H1 (cell line): ENCODE data around the gene COQ5. TPM values are rescaled to one million over a fixed set of nuclear protein-coding genes. Genes with fewer than 3 reads are reported as not detected.

ENCODE experiments used
- CTCF ChIA-PET: fragments of 300-600 bp; sonication (Branson Sonifier 250); formaldehyde crosslinking; loops from one replicate; lab custom pipeline; 2021; ENCODE audit not compliant: partially characterized antibody; lab: Charles Lee
- POLR2A ChIA-PET: fragments of 300-600 bp; sonication (Branson Sonifier 250); formaldehyde crosslinking; loops from one replicate; lab custom pipeline; 2021; ENCODE audit warnings: inconsistent platforms; ENCODE audit not compliant: partially characterized antibody; lab: Charles Lee
- DNase-seq, 2 experiments: peaks; one replicate each; pipeline versions ENCODE4 v3.0.0 to v3.0.0-alpha.2; 2010 to 2022; ENCODE audit warnings: low spot score in 2 of 2, low read depth in 1 of 2, mixed read lengths in 1 of 2
- FAIRE-seq: peaks from 2 replicates; lab custom pipeline; 2011; peaks lifted over from hg19 to GRCh38; lab: Jason Lieb, UNC
- H2AFZ ChIP-seq: 2 replicates; pipeline ENCODE4 v1.8.1; 2012; ENCODE audit warnings: low read length, inconsistent platforms
- H2AK5ac ChIP-seq: 2 replicates; pipeline ENCODE4 v1.6.1; 2013; ENCODE audit warnings: low read depth, low read length
- H2BK120ac ChIP-seq: replicated peaks from 2 replicates; pipeline ENCODE3; 2013; ENCODE audit warnings: low read depth, low read length, inconsistent platforms
- H2BK12ac ChIP-seq: 2 replicates; pipeline ENCODE4 v1.6.1; 2013; ENCODE audit warnings: low read depth, low read length
- H2BK15ac ChIP-seq: 2 replicates; pipeline ENCODE4 v1.6.1; 2013; ENCODE audit warnings: low read length
- H2BK20ac ChIP-seq: 2 replicates; pipeline ENCODE4 v1.6.1; 2013; ENCODE audit warnings: low read length
- H2BK5ac ChIP-seq: 2 replicates; pipeline ENCODE4 v1.6.1; 2013; ENCODE audit warnings: low read depth, low read length
- H3K14ac ChIP-seq: 2 replicates; pipeline ENCODE4 v1.6.1; 2013; ENCODE audit warnings: inconsistent platforms; ENCODE audit not compliant: insufficient read length
- H3K18ac ChIP-seq: 2 replicates; pipeline ENCODE4 v1.6.1; 2013; ENCODE audit warnings: low read length; ENCODE audit errors: extremely low read depth
- H3K23ac ChIP-seq: 2 replicates; pipeline ENCODE4 v1.6.1; 2013; ENCODE audit warnings: inconsistent platforms; ENCODE audit not compliant: insufficient read length
- H3K23me2 ChIP-seq: 2 replicates; pipeline ENCODE4 v1.6.1; 2013; ENCODE audit warnings: low read depth, low read length
- H3K27ac ChIP-seq: 2 replicates; pipeline ENCODE4 v1.6.1; 2011; ENCODE audit warnings: low read depth, low read length, inconsistent platforms
- H3K27me3 ChIP-seq, 4 experiments: replicated peaks in 1 of 4; 1 replicate in 1 of 4; 2 replicates in 3 of 4; pipeline versions ENCODE4 v1.6.1 to v1.8.1; 2011 to 2013; ENCODE audit warnings: low read length in 3 of 4, mild to moderate bottlenecking in 3 of 4, inconsistent platforms in 2 of 4, mixed read lengths in 2 of 4, moderate library complexity in 1 of 4; ENCODE audit not compliant: control insufficient read depth in 3 of 4, insufficient read depth in 3 of 4; ENCODE audit errors: extremely low read depth in 1 of 4
- H3K36me3 ChIP-seq, 4 experiments: 2 replicates each; pipeline versions ENCODE4 v1.6.1 to v1.8.1; 2011 to 2013; ENCODE audit warnings: mild to moderate bottlenecking in 4 of 4, low read length in 3 of 4, moderate library complexity in 2 of 4, control low read depth in 1 of 4, inconsistent platforms in 1 of 4; ENCODE audit not compliant: insufficient read depth in 4 of 4, control insufficient read depth in 2 of 4
- H3K4ac ChIP-seq: replicated peaks from 2 replicates; pipeline ENCODE3; 2013; ENCODE audit warnings: low read length, low read depth, mixed read lengths, inconsistent platforms; ENCODE audit not compliant: insufficient read length
- H3K4me1 ChIP-seq, 4 experiments: replicated peaks in 1 of 4; 1 replicate in 1 of 4; 2 replicates in 3 of 4; pipeline versions ENCODE4 v1.6.1 to v1.8.1; 2011 to 2013; ENCODE audit warnings: low read length in 3 of 4, inconsistent platforms in 2 of 4, mixed read lengths in 1 of 4; ENCODE audit not compliant: insufficient read depth in 4 of 4, control insufficient read depth in 3 of 4
- H3K4me2 ChIP-seq, 2 experiments: 2 replicates each; pipeline versions ENCODE4 v1.6.1 to v1.8.1; 2011 to 2013; ENCODE audit warnings: low read depth in 2 of 2, low read length in 2 of 2, control low read depth in 1 of 2, inconsistent platforms in 1 of 2, mild to moderate bottlenecking in 1 of 2; ENCODE audit not compliant: insufficient read depth in 1 of 2
- H3K4me3 ChIP-seq, 4 experiments: fragments of 200-600, 300-600 bp in 1 of 4; sonication (generic), shearing (Covaris generic), sonication (Bioruptor Twin) in 1 of 4; 2 replicates each; pipeline versions ENCODE4 v1.5.1 to v1.8.1; 2011 to 2016; ENCODE audit warnings: low read length in 4 of 4, low read depth in 3 of 4, control low read depth in 2 of 4, inconsistent platforms in 2 of 4, mild to moderate bottlenecking in 2 of 4, mixed read lengths in 1 of 4, moderate library complexity in 1 of 4; ENCODE audit not compliant: insufficient read depth in 2 of 4; ENCODE audit errors: extremely low read depth in 1 of 4
- H3K56ac ChIP-seq: replicated peaks from 2 replicates; pipeline ENCODE3; 2013; ENCODE audit warnings: low read depth, mild to moderate bottlenecking, mixed read lengths, low read length, inconsistent platforms; ENCODE audit not compliant: insufficient read length
- H3K79me1 ChIP-seq: 2 replicates; pipeline ENCODE4 v1.6.1; 2013; ENCODE audit warnings: low read depth, low read length, control low read depth
- H3K79me2 ChIP-seq, 2 experiments: 2 replicates each; pipeline versions ENCODE4 v1.6.1 to v1.8.1; 2012 to 2013; ENCODE audit warnings: low read length in 2 of 2, mild to moderate bottlenecking in 2 of 2, inconsistent platforms in 1 of 2; ENCODE audit not compliant: insufficient read depth in 2 of 2, control insufficient read depth in 1 of 2
- H3K9ac ChIP-seq, 4 experiments: replicated peaks in 1 of 4; 1 replicate in 1 of 4; 2 replicates in 3 of 4; pipeline versions ENCODE4 v1.6.1 to v1.8.1; 2011 to 2013; ENCODE audit warnings: low read depth in 3 of 4, low read length in 3 of 4, control low read depth in 2 of 4, mild to moderate bottlenecking in 2 of 4, moderate library complexity in 2 of 4, inconsistent platforms in 1 of 4; ENCODE audit errors: extremely low read depth in 1 of 4
- H3K9me3 ChIP-seq, 2 experiments: 2 replicates each; pipeline versions ENCODE4 v1.6.1 to v1.8.1; 2012 to 2013; ENCODE audit warnings: mild to moderate bottlenecking in 2 of 2, moderate library complexity in 2 of 2, control low read depth in 1 of 2, inconsistent platforms in 1 of 2, low read depth in 1 of 2, low read length in 1 of 2, mixed read lengths in 1 of 2; ENCODE audit not compliant: insufficient read depth in 2 of 2
- H4K20me1 ChIP-seq, 2 experiments: replicated peaks in 1 of 2; 2 replicates each; pipeline versions ENCODE3 to v1.8.1; 2011 to 2013; ENCODE audit warnings: inconsistent platforms in 2 of 2, low read length in 2 of 2, mild to moderate bottlenecking in 1 of 2; ENCODE audit not compliant: insufficient read depth in 2 of 2, control insufficient read depth in 1 of 2
- H4K5ac ChIP-seq: 2 replicates; pipeline ENCODE4 v1.6.1; 2013; ENCODE audit warnings: low read length, low read depth, mixed read lengths, inconsistent platforms; ENCODE audit not compliant: insufficient read length
- H4K8ac ChIP-seq: 2 replicates; pipeline ENCODE4 v1.8.0; 2013; ENCODE audit warnings: mild to moderate bottlenecking, moderate library complexity, low read length, inconsistent platforms; ENCODE audit not compliant: insufficient read depth; ENCODE audit errors: extremely low read depth
- H4K91ac ChIP-seq: replicated peaks from 2 replicates; pipeline ENCODE3; 2013; ENCODE audit warnings: low read length, mixed read lengths, inconsistent platforms; ENCODE audit not compliant: insufficient read length
- CHD1 ChIP-seq: IDR thresholded peaks from 2 replicates; pipeline ENCODE4 v1.6.1; 2012; ENCODE audit warnings: low read depth, low read length, improper control_type of control experiment
- CTBP2 ChIP-seq: IDR thresholded peaks from 2 replicates; pipeline ENCODE4 v1.7.0; 2011; ENCODE audit warnings: borderline replicate concordance, mild to moderate bottlenecking, moderate library complexity, mixed read lengths, low read length; ENCODE audit not compliant: insufficient read depth, insufficient read length
- CTCF ChIP-seq, 3 experiments: IDR thresholded peaks; 1 replicate in 2 of 3; 2 replicates in 1 of 3; pipeline versions ENCODE4 v1.5.1 to v1.6.1; 2011; ENCODE audit warnings: low read length in 3 of 3, mild to moderate bottlenecking in 3 of 3, inconsistent platforms in 2 of 3, low read depth in 1 of 3, moderate library complexity in 1 of 3; ENCODE audit not compliant: insufficient read depth in 1 of 3; ENCODE audit errors: control extremely low read depth in 1 of 3
- GTF2F1 ChIP-seq: IDR thresholded peaks from 2 replicates; pipeline ENCODE4 v1.6.1; 2012; ENCODE audit warnings: low read depth, low read length, improper control_type of control experiment, borderline replicate concordance
- WGBS, 2 experiments: shearing (Covaris generic) in 1 of 2; methylation state at CpG; one replicate each; pipeline versions ENCODE4 v1.1.6 to v1.1.7; 2013 to 2015; ENCODE audit warnings: low lambda C conversion rate in 2 of 2, mixed read lengths in 2 of 2, inconsistent platforms in 1 of 2, low coverage in 1 of 2, missing lambda C conversion rate in 1 of 2; ENCODE audit not compliant: insufficient replicate concordance in 2 of 2, insufficient coverage in 1 of 2, insufficient read length in 1 of 2; ENCODE audit errors: extremely low coverage in 1 of 2, missing lambda C conversion rate in 1 of 2; 5-methylcytosine and 5-hydroxymethylcytosine counted together
- polyA plus RNA-seq, 7 experiments: library from polyadenylated mRNA; depleted of rRNA in 3 of 7; stranded (reverse) in 5 of 7; unstranded in 2 of 7; fragments of >200 nt in 5 of 7; fragments of 200-250 nt in 2 of 7; gene quantifications; 1 replicate in 5 of 7; 2 replicates in 1 of 7; 4 replicates in 1 of 7; pipeline versions ENCODE4 v1.2.1 to v1.2.3, GENCODE V29; 2011 to 2013; ENCODE audit warnings: missing spikeins in 2 of 7, mixed read lengths in 2 of 7
- total RNA-seq: library from RNA; stranded (reverse); fragmentation: NEBNext Ultra II Directional; extraction: Animal tissue kit (Norgen Biotek cat#: 25700); gene quantifications from 2 replicates; pipeline ENCODE4 v1.2.1, GENCODE V29; 2021

The COQ5 gene
- total and polyA plus RNA-seq, 2 of the 8 experiments (the other 6 are each of a cell fraction or from before 2014, with no cell fraction given), result 35.1 to 35.8 TPM

DNA sequence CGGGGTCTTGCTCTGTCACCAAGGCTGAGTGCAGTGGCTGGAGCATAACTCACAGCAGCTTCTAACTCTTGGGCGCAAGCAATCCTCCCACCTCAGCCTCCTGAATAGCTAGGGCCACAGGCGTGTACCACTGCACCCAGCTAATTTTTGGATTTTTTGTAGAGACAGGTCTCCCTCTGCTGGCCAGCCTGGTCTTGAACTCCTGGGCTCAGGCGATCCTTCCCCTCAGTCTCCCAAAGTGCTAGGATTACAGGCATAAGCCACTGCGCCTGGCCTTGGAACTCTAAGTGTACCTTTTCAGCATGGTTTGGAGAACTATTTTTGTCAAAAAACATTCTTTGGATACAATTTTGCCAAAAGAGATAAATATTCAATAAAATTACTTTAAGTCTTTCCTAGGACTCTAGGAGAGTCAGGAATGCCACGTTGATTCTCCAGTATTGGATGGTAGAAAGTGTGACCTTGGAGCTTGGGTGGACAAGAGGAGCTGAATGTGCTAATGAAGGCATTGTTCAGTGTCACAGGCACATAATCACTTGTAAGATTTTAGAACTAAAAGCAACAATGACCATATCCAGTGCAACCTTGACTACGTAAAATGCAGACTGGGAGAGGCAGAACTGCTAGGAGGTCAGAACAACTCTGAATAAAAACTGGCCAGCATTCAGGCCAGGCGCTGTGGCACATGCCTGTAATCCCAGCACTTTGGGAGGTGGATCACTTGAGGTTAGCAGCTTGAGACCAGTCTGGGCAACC is 62.2 kb downstream of the COQ5 start:
- no peak overlapping the region for H4K5ac ChIP-seq
- no peak for FAIRE-seq
- H4K8ac ChIP-seq, result no peak overlapping the region
- no peak overlapping the region for H2BK5ac ChIP-seq
- no peak overlapping the region for H2BK15ac ChIP-seq
- peaks cover 31 to 47% (median 39%) of the 10 kb centered on the region in 4 experiments for H3K36me3 ChIP-seq
- ChIA-PET CTCF (interaction anchor here (0.6 to 9.3 kb wide), 24 partner anchors 9 to 230 kb away, joined by 3 to 152 read pairs (median 8); partner anchors contain the start of genes COX6A1, DYNLL1 and PLA2G1B), POLR2A (interaction anchor here (0.6 to 18.7 kb wide), 22 partner anchors 8 to 951 kb away, joined by 3 to 365 read pairs (median 4); partner anchors contain the start of genes COX6A1, DYNLL1, GATC and PLA2G1B)
- H3K23me2 ChIP-seq, result peaks cover 5% of the 10 kb centered on the region
- peaks cover 0 to 5% (median 0%) of the 10 kb centered on the region in 4 experiments; a peak in 2 of 7 replicates for H3K4me1 ChIP-seq
- H4K20me1 ChIP-seq, result peaks cover 12 to 18% of the 10 kb centered on the region in 2 experiments
- no peak overlapping the region for H4K91ac ChIP-seq
- no peak overlapping the region for H3K9ac ChIP-seq
- H2BK120ac ChIP-seq, result no peak overlapping the region
- no peak overlapping the region for H2BK20ac ChIP-seq
- H3K18ac ChIP-seq, result no peak overlapping the region
- peak overlapping the region in 1 of 4 experiments; percentile 21; a peak in 1 of 8 replicates for H3K4me3 ChIP-seq
- H2AK5ac ChIP-seq, result no peak overlapping the region
- H3K14ac ChIP-seq, result no peak overlapping the region
- no peak overlapping the region for H3K56ac ChIP-seq
- H2BK12ac ChIP-seq, result no peak overlapping the region
- H3K79me2 ChIP-seq, result peaks cover 0 to 49% of the 10 kb centered on the region in 2 experiments; a peak in 3 of 4 replicates
- no peak overlapping the region for H3K4ac ChIP-seq
- WGBS, 2 experiments, result 72% methylated on average over 8 of the region's 8 CpGs; no CpG with 5 or more reads in 1 of the 2 experiments
- no peak overlapping the region; a peak in 2 of 4 replicates for H3K4me2 ChIP-seq
- peak in 1 of 2 experiments; percentile 60 for DNase-seq
- no peak overlapping the region for H3K27ac ChIP-seq
- no peaks in the 10 kb centered on the region for H3K27me3 ChIP-seq
- peaks cover 3% of the 10 kb centered on the region for H3K79me1 ChIP-seq
- H3K9me3 ChIP-seq, result no peaks in the 10 kb centered on the region
- H3K23ac ChIP-seq, result no peak overlapping the region
- no peak overlapping the region for H2AFZ ChIP-seq
- TF ChIP-seq CTCF (IDR thresholded peaks at IDR 0.05; ENCODE audit: control extremely low read depth in 1 of 3, insufficient read depth in 1 of 3, low read depth in 1 of 3, low read length in 3 of 3) (peak; percentile 58 to 71 (median 70)), CHD1 (no peak), CTBP2 (no peak), GTF2F1 (no peak)
